B cell (primary cell): ENCODE results near the gene ATP10A.

Source experiments
- EZH2 ChIP-seq: IDR thresholded peaks from 2 replicates; pipeline ENCODE4 v1.6.1; 2012; ENCODE audit warnings: borderline replicate concordance, low read depth, mild to moderate bottlenecking, moderate library complexity, low read length; ENCODE audit not compliant: insufficient read depth, poor library complexity, severe bottlenecking
- TF ChIP-seq, protein P1 (sequence below): fragments of 200-600 bp; IDR thresholded peaks from one replicate; pipeline ENCODE4 v1.8.0; 2022; ENCODE audit warnings: antibody characterized with exemption, mild to moderate bottlenecking

DNA sequence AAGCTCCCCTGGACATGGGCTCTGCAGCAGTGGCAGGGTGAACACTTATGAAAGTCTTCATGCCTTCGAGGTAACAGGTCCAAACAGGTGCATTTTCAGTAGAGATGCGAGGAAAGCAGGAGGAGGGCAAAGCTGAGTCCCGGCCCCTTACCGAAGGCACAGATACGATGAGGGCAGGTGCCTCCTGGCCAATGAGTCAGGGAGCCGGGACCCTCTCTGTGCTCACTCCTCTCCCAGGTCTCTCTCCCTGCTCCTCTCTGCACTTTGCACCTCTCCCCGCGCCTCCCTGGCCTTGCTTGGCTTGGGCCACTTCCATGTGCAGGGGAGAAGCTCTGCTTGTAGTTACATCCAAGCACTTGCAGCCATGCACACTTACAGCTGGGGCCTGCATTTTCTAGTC is 187.1 kb downstream of the ATP10A start:
- TF ChIP-seq, protein P1, sequence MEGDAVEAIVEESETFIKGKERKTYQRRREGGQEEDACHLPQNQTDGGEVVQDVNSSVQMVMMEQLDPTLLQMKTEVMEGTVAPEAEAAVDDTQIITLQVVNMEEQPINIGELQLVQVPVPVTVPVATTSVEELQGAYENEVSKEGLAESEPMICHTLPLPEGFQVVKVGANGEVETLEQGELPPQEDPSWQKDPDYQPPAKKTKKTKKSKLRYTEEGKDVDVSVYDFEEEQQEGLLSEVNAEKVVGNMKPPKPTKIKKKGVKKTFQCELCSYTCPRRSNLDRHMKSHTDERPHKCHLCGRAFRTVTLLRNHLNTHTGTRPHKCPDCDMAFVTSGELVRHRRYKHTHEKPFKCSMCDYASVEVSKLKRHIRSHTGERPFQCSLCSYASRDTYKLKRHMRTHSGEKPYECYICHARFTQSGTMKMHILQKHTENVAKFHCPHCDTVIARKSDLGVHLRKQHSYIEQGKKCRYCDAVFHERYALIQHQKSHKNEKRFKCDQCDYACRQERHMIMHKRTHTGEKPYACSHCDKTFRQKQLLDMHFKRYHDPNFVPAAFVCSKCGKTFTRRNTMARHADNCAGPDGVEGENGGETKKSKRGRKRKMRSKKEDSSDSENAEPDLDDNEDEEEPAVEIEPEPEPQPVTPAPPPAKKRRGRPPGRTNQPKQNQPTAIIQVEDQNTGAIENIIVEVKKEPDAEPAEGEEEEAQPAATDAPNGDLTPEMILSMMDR, result no peak
- TF ChIP-seq EZH2, result no peak
